Activated CD8-positive, alpha-beta T cell treated with anti-CD3 and anti-CD28 coated beads for 36 hours (primary cell): ENCODE measurements around the gene PITRM1. TPM values are rescaled to one million over a fixed set of nuclear protein-coding genes. Genes with fewer than 3 reads are reported as not detected.

Source experiments
- ATAC-seq: fragments of 200-7000 bp; cut with Tn5 transposase; one replicate; pipeline ENCODE4 v1.10.0; 2021; ENCODE audit warnings: mild to moderate bottlenecking, moderate library complexity
- CTCF ChIA-PET: fragments of 350-600 bp; sonication (Branson Sonifier 250); formaldehyde crosslinking; loops from one replicate; lab custom pipeline; 2021; ENCODE audit warnings: antibody characterized with exemption; lab: Charles Lee
- POLR2A ChIA-PET: fragments of 350-600 bp; sonication (Branson Sonifier 250); formaldehyde crosslinking; loops from one replicate; lab custom pipeline; 2021; ENCODE audit warnings: antibody characterized with exemption; lab: Charles Lee
- DNase-seq: peaks from one replicate; pipeline ENCODE4 v3.0.0-alpha.2; 2020
- H3K27ac Mint-ChIP-seq: one replicate; pipeline ENCODE4 v1.8.0; 2021; ENCODE audit warnings: mild to moderate bottlenecking, mixed read lengths
- H3K27me3 Mint-ChIP-seq: one replicate; pipeline ENCODE4 v1.8.0; 2021; ENCODE audit warnings: mixed read lengths
- H3K36me3 Mint-ChIP-seq: one replicate; pipeline ENCODE4 v1.8.0; 2021; ENCODE audit warnings: low read depth, mixed read lengths
- H3K4me1 Mint-ChIP-seq: one replicate; pipeline ENCODE4 v1.8.0; 2021; ENCODE audit warnings: low read depth, mixed read lengths
- H3K4me3 Mint-ChIP-seq: one replicate; pipeline ENCODE4 v1.8.0; 2021; ENCODE audit warnings: mild to moderate bottlenecking, moderate library complexity, mixed read lengths
- H3K9me3 Mint-ChIP-seq: one replicate; pipeline ENCODE4 v1.8.0; 2021; ENCODE audit warnings: mixed read lengths
- intact Hi-C: fragments of 100-400 bp; cut with micrococcal nuclease; formaldehyde crosslinking; loops from one replicate; pipeline ENCODE4 v1.10.0; 2022
- total RNA-seq, 2 experiments: library from RNA; stranded (reverse); gene quantifications; one replicate each; pipeline ENCODE4 v1.2.3, GENCODE V29; 2021
- TF ChIP-seq, protein P1 (sequence below): fragments of 200-600 bp; IDR thresholded peaks from one replicate; pipeline ENCODE4 v1.8.0; 2022; ENCODE audit warnings: antibody characterized with exemption, mild to moderate bottlenecking

The PITRM1 gene
- total RNA-seq, 2 experiments from 2014 or later: 77.6 to 78.6 TPM

DNA sequence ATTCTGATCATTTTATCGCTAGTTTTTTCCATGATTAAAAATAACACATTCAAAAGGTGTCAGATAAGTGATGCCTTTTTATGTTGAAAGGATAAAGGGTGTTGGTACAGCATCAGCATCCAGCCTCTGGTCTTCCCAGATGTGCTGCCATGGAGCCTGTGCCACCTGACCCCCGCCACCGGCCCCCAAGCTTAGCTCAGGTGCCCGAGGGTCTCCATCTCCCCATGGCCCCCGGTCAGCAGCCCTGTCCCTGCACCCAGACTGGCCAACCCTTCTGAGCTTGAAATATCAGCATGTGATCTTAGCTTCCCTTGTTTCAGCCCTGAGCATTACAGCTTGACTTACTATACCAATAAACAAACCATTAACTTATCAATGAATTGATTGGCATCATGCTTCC lies 80.7 kb downstream of the PITRM1 start:
- H3K4me1 Mint-ChIP-seq: peaks cover 71% of the 10 kb centered on the region
- DNase-seq: no peak
- TF ChIP-seq, protein P1, sequence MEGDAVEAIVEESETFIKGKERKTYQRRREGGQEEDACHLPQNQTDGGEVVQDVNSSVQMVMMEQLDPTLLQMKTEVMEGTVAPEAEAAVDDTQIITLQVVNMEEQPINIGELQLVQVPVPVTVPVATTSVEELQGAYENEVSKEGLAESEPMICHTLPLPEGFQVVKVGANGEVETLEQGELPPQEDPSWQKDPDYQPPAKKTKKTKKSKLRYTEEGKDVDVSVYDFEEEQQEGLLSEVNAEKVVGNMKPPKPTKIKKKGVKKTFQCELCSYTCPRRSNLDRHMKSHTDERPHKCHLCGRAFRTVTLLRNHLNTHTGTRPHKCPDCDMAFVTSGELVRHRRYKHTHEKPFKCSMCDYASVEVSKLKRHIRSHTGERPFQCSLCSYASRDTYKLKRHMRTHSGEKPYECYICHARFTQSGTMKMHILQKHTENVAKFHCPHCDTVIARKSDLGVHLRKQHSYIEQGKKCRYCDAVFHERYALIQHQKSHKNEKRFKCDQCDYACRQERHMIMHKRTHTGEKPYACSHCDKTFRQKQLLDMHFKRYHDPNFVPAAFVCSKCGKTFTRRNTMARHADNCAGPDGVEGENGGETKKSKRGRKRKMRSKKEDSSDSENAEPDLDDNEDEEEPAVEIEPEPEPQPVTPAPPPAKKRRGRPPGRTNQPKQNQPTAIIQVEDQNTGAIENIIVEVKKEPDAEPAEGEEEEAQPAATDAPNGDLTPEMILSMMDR: no peak
- no peaks in the 10 kb centered on the region for H3K9me3 Mint-ChIP-seq
- H3K36me3 Mint-ChIP-seq: peaks cover 71% of the 10 kb centered on the region
- peak overlapping the region; percentile 55 for H3K27ac Mint-ChIP-seq
- ATAC-seq: no peak
- ChIA-PET POLR2A (interaction anchor here (1.4 to 3.6 kb wide), 4 partner anchors 13 to 81 kb away, joined by 3 to 35 read pairs (median 9); partner anchors contain the start of genes PFKP and PITRM1), CTCF (interaction anchor here (1.3 kb wide), 1 partner anchor 18 kb away, joined by 3 read pairs; no protein-coding TSS in a partner anchor)
- H3K4me3 Mint-ChIP-seq: no peak overlapping the region
- intact Hi-C loops: no loop called here
- no peaks in the 10 kb centered on the region for H3K27me3 Mint-ChIP-seq

DNA sequence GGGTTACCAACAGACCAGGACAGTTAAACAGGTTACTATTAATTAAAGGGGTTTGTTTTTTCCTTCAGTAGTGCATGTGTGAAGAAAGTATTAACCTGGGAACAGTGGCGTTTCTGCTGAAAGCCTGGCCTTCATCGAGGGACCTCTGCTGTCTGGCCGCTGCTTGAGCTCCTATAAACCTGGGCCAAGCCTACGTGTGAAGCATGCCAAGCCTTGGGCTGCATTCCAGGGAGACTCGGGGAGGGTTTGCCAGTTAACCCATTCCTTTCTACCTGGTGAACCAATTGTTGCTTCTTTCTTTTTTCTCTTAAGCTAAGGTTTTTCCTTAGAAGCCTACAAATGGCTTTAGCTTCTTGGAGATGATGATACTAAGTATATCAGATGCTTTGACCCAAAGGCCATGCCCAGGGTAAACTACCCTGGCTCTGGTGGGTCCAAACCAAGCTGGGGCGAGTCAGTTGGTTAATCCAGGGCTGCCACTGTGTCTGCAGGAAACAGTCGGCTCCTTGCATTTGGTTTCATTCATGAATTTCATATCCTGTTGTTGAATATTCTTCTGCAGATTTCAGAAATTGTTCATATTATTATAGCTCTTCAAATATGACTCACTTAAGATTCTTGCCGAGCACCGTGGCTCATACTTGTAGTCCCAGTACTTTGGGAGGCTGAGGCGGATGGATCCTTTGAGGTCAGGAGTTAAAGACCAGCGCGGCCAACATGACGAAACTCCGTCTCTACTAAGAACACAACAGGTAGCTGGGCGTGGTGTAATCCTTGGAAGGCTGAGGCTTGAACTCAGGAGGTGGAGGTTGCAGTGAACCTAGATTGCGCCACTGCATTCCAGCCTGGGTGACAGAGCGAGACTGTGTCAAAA lies 81.4 kb downstream of the PITRM1 start:
- peak; percentile 66 for DNase-seq
- Mint-ChIP-seq H3K4me3 (no peak overlapping the region), H3K36me3 (peaks cover 78% of the 10 kb centered on the region), H3K27ac (peak overlapping the region; percentile 77), H3K9me3 (no peaks in the 10 kb centered on the region), H3K27me3 (no peaks in the 10 kb centered on the region), H3K4me1 (peaks cover 73% of the 10 kb centered on the region)
- intact Hi-C loops: no loop called here
- TF ChIP-seq, protein P1: no peak
- ATAC-seq: peak; percentile 23
- POLR2A ChIA-PET: interaction anchor here (0.6 to 3.6 kb wide), 6 partner anchors 13 to 687 kb away, joined by 3 to 35 read pairs (median 6); partner anchors contain the start of gene PFKP
- CTCF ChIA-PET: interaction anchor here (0.7 to 1.5 kb wide), 5 partner anchors 9 to 21 kb away, joined by 3 to 4 read pairs (median 3); no protein-coding TSS in a partner anchor

DNA sequence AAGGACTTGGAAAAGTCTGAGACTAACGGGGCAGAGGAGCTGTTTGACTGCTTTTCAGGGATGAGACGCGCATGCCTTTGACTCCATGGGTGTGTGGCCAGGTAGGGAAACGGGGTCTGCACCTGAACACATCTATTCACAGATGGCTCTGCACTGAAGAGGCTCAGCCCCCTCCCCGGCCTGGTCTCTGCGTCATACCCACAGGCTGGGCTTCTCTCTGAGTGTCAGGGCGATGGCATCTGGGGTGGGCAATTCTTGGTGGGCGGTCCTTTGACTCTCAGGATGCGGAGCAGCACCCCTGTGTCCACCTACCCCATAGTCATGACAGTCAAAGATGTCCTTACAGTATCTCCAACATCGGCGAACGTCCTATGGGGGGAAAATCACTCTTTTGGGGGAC lies 82.2 kb downstream of the PITRM1 start:
- POLR2A ChIA-PET: interaction anchor here (0.9 to 3.6 kb wide), 6 partner anchors 12 to 73 kb away, joined by 3 to 35 read pairs (median 4); partner anchors contain the start of gene PFKP
- CTCF ChIA-PET: interaction anchor here (1.0 to 1.5 kb wide), 4 partner anchors 9 to 20 kb away, joined by 3 to 4 read pairs (median 4); no protein-coding TSS in a partner anchor
- DNase-seq: no peak
- no peak overlapping the region for H3K4me3 Mint-ChIP-seq
- intact Hi-C loops: no loop called here
- no peaks in the 10 kb centered on the region for H3K9me3 Mint-ChIP-seq
- peaks cover 67% of the 10 kb centered on the region for H3K4me1 Mint-ChIP-seq
- peaks cover 75% of the 10 kb centered on the region for H3K36me3 Mint-ChIP-seq
- no peak overlapping the region for H3K27ac Mint-ChIP-seq
- TF ChIP-seq, protein P1: no peak
- H3K27me3 Mint-ChIP-seq: no peaks in the 10 kb centered on the region
- no peak for ATAC-seq

Other genes starting within 250 kb of the PITRM1 start
- 100 to 1,000 TPM; 217 to 219 TPM for gene PFKP, start 105.2 kb downstream of the PITRM1 start, total RNA-seq